Jurkat, Clone E6-1 (cell line): Measurements from ENCODE around the gene CLK3. TPM values are rescaled to one million over a fixed set of nuclear protein-coding genes. Genes with fewer than 3 reads are reported as not detected.
"Not testable (repeated sequence)": the region's sequence is repeated elsewhere in the genome, so short reads cannot be mapped to it uniquely, and the experiment has no call there.

Experiments
- DNase-seq: peaks from one replicate; pipeline ENCODE4 v3.0.0-alpha.2; 2011; ENCODE audit warnings: low read depth, low spot score
- H3K4me3 ChIP-seq: 2 replicates; pipeline ENCODE4 v1.5.1; 2011; ENCODE audit warnings: mild to moderate bottlenecking, low read length, control low read depth, moderate library complexity
- polyA plus RNA-seq: library from polyadenylated mRNA; unstranded; fragments of >200 nt; gene quantifications from one replicate; pipeline ENCODE4 v1.2.1, GENCODE V29; 2012; ENCODE audit warnings: missing spikeins; ENCODE audit not compliant: insufficient read length, insufficient read depth

The CLK3 gene
- polyA plus RNA-seq: 103 TPM

- peak within 1 kb of the TSS; percentile 95 for H3K4me3 ChIP-seq
- DNase-seq: peak; percentile 88
Observed at GRCh38 chr15:74615508-74616365, at the start of gene CLK3. Gene CLK3, plus strand, starts transcription at chr15:74615836. Its CDS starts 3,361 bp downstream, at chr15:74619197.

- no peak overlapping the region for H3K4me3 ChIP-seq
- DNase-seq: no peak
Observed at GRCh38 chr15:74568594-74568993, 47.0 kb upstream of the CLK3 start.

GRCh38 chr15:74569731-74570070, 45.9 kb upstream of the CLK3 start:
- DNase-seq: no peak
- H3K4me3 ChIP-seq: no peak overlapping the region

DNA sequence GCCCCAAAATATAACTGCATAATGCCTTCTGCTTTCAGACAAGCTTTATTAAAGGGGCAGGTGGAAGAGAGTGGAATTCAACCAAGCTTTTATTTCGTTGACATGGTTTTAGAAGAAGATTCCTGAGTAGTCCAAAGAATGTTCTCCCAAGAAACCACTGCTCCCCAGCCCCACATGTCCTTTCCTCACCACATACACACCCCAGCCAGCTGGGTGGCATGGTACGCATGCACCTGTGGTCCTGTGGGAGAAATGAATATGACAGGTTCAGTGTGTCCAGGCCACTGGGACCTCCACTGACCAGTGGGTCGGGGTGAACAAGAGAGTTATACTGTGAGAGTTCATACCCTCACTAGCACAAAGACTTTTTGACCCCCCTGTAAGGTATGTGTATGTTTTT, 44.4 kb upstream of the CLK3 start:
- H3K4me3 ChIP-seq: no peak overlapping the region
- no peak for DNase-seq

DNA sequence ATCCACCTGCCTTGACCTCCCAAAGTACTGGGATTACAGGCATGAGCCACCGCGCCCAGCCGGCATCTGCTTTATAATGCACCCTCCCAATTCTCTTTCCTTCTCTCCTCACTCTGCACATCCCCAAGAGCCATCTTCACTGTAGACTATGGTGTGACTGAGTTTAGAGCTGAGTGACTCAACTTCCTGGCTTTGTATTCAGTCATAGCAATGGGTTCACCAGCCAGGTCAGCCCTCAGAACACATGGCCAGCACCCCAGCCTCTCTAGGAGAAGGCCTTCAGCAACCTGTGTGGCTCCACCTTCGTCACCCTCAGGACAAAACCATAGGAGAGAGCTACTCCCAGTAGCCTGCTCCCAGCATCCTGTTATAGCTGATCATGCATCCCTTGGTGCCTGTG, 41.6 kb upstream of the CLK3 start:
- DNase-seq: no peak
- no peak overlapping the region for H3K4me3 ChIP-seq

- no peak for DNase-seq
- H3K4me3 ChIP-seq: no peak overlapping the region
Observed at GRCh38 chr15:74578496-74578994, 37.1 kb upstream of the CLK3 start.

DNA sequence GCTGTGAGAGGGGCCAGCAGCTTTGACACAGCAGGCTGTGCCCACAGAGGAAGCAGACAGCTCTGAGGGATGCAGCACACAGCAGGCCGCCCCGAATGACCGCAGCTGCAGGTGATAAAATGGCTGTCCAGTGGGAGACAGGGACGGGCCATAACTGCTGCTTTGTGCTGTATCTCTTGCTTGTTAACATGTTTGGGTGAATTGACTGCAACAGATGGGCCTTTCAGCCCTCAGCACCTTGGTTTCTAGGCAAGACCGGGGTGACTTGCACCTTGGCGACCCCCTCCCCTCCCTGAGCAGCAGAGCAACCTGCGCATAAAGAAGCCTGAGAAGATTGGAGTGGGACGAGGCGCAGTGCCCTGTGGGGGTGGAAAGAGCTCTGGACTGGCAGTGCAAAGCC, 36.6 kb upstream of the CLK3 start:
- H3K4me3 ChIP-seq: no peak overlapping the region
- DNase-seq: no peak

DNA sequence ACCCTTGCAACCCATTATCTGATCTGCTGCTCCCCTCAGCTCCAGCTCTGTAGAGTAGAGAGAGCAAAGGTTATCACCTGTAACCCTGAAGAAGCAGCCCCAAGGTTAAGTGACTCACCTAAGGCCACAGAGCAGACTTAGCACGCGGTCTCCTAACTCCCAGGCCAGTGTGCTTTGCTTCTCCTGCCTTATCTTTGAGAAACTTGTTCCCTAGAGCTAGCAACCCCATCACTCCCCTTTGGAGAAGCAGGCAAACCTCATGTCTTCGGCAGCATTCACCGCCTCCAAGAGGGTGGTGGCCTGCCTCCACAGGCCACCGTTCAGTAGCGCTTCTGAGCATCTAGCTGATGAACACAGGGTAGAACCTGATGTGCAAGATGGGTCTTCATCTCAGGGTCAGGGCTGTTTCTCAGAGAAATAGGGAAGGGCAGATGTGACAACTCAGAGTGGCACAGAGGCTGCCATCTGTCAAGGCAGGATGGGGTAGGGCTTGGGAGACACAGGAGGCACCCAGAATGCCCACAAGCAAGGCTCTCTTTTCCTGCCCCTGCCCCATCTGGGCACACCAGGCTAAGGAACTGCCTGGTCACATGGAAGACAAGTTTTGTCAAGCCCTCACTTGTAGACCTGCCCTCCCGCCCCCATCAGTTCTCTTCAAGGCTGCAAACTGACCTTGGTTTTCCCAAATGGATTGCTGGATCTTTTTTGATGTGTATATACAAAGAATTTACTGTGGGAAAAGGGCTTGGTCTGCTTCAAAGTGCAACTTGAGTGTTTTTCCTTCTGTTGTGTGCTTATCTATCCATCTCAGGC, 34.9 kb upstream of the CLK3 start:
- no peak for DNase-seq
- H3K4me3 ChIP-seq: no peak overlapping the region

GRCh38 chr15:74584204-74584603, 31.4 kb upstream of the CLK3 start:
- no peak overlapping the region for H3K4me3 ChIP-seq
- DNase-seq: no peak

DNA sequence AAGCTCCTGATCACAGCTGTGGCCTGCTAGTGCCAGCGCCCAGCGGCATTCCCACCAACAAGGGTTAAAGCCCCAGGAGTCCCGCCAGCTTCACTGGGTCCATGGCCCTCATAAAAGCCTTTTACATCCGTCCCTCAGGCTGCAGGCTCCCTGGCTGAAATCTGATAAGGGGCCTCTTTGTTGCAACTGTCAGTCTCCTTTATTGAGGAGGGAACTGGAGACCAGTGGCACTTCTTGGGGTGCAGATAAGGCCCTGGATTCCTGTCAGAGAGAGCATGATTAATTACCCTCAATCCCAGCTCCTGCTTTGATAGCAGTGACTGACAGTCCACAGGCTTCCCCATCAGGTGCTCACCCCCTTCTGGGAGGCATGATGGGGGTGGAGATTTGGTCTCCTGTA, 30.9 kb upstream of the CLK3 start:
- DNase-seq: no peak
- H3K4me3 ChIP-seq: no peak overlapping the region

DNA sequence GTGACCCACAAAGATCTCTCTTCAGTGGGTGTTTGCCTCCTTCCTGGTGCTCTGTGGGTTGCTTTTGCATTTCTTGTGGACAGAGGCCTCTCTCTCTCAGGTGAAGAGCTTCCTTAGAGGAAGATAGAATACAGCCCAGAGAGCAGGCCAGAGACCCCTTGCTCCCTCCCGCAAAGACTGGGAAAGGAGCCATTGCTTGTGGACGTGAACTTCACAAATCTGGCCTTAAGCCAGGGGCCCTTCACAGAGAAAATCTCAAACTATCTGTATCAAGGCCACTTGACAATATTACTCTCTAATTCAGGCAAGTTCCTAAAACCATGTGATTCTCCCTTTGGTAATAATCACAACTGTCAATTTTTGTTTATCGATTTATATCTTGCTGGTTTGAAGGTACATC, 30.4 kb upstream of the CLK3 start:
- H3K4me3 ChIP-seq: no peak overlapping the region
- DNase-seq: no peak

DNA sequence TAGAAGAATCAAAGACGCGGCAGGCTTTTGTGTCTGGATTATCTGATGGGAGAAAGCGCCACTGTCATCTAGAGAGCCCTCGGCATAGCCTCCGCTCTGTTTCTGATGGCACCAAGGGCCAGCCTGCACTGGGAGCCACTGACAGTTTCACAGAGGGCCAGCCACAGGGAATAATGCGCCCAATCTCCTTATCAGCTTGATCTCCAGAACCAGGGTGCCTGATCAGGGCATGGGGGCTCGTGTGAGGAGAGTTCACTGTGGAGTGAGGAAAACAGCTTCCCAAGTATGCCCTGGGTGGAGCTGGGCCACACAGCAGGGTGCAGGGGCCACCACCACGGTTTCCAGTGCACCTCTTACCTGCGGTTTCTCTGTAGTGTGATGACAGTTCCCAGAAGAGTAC, 29.8 kb upstream of the CLK3 start:
- no peak for DNase-seq
- H3K4me3 ChIP-seq: no peak overlapping the region

GRCh38 chr15:74589826-74590225, 25.8 kb upstream of the CLK3 start:
- no peak overlapping the region for H3K4me3 ChIP-seq
- DNase-seq: no peak

- no peak overlapping the region for H3K4me3 ChIP-seq
- DNase-seq: no peak
Observed at GRCh38 chr15:74592222-74592621, 23.4 kb upstream of the CLK3 start.

GRCh38 chr15:74593122-74593521, 22.5 kb upstream of the CLK3 start:
- DNase-seq: no peak
- H3K4me3 ChIP-seq: no peak overlapping the region

DNA sequence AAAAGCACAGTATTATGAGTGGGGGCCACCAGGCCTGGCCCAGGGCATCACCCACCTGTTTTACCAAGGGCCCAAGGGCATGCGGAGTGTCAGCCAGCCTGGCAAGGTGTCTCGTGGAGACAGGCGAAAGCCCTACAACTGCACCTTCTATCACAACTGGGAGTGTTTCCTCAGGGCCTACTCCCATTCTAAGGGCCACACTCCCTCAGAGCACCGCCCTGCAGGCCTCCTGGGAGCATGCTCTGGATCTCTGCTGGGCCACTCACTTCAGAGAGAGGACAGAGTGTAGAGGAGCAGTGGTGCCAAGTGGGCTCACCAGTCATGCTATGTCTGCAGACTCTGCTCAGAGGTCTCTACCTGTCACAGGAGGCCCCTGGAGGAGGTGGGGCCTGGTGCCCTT, 21.2 kb upstream of the CLK3 start:
- DNase-seq: no peak
- no peak overlapping the region for H3K4me3 ChIP-seq

- H3K4me3 ChIP-seq: no peak overlapping the region
Observed at GRCh38 chr15:74595271-74595670, 20.4 kb upstream of the CLK3 start.

DNA sequence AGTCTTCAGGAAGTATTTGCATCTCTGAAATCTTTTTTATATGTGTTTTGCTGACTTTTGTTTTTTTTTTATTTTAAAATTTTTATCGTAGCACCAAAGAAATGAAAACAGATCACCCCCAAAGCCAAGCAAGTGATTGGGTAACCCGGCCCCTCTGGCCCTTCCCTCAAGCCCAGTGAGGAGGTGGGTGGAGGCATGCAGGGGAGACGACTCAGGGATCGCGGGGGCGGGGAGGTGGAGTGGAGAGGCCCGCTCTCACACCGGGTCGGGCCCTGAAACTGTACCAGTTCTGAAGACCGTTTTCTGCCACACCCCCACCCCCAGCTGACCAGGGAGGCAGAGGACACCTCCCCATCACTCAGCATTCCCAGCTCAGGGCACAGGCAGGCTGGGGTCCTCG, 18.9 kb upstream of the CLK3 start:
- not testable (repeated sequence) for H3K4me3 ChIP-seq, DNase-seq

More at GRCh38 chr15:74595271-74595670, 20.4 kb upstream of the CLK3 start:
- DNase-seq: no peak

DNA sequence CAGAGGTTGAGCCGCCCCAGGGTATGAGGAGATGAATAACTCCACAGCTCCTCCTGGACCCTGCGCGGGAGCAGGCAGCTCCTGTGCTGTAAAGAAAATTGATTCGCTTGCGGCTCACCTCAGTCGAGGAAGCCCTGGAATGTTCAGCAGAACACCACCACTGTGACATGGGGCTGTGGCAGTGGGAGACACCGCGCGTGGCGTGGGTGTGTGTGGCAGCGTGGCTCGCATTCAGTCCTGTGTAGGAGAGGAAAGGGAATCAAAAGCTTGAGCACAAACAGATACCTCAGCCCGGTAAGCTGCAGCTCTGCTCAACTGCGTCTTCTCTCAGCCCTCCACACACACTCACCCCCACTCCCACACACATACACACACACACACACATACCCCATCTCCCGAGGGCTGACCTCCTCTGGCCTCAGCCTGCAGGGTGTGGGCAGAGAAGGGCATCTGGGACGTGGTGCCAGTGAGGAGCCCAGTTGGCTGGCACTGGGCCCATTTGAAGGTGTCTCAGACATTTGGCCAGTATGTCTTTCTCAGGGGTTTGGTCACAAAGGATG, 18.4 kb upstream of the CLK3 start:
- not testable (repeated sequence) for H3K4me3 ChIP-seq, DNase-seq
